ENCODE measurements around the gene BRME1. TPM values are rescaled to one million over a fixed set of nuclear protein-coding genes. Genes with fewer than 3 reads are reported as not detected.

The BRME1 gene
- total RNA-seq, 1 donor from 2014 or later, result 0.49 TPM

DNA sequence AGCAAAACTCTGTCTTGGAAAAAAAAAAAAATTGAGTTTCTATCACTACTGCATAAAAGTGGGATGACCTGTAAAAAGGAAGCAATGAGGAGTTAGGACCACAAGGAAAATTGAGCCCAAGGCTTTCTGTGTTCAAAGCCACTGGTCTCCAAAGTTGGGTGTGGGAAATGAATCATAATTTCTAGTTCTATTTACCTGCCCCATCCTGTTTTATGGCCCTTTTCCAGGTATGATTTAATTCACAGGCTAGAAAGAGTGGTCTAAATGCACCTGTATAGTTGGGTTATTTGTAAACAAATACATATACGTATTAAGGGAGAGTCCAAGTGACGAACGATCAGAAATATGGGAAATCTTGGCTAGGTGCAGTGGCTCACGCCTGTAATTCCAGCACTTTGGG lies 40.5 kb upstream of the BRME1 start:
- Histone ChIP-seq H3K36me3 (no peaks in the 10 kb centered on the region), H2AFZ (replicated peaks) (no peak overlapping the region), H3K4me2 (no peak overlapping the region), H3K4me1 (no peaks in the 10 kb centered on the region), H4K20me1 (ENCODE audit: low read depth) (no peaks in the 10 kb centered on the region), H3K27ac (no peak overlapping the region), H3K79me2 (ENCODE audit: low read depth) (no peaks in the 10 kb centered on the region), H3F3A (ENCODE audit: low read depth) (no peaks in the 10 kb centered on the region), H3K9me3 (ENCODE audit: low read depth) (no peaks in the 10 kb centered on the region), H3K4me3 (no peak overlapping the region), H3K27me3 (no peaks in the 10 kb centered on the region), H3K9ac (no peak overlapping the region)
- H3K27ac Mint-ChIP-seq, result no peak overlapping the region
- TF ChIP-seq EZH2 (IDR thresholded peaks at IDR 0.05) (no peak), EZH2phosphoT487 (IDR thresholded peaks at IDR 0.05) (no peak)
- TF ChIP-seq, protein P1, sequence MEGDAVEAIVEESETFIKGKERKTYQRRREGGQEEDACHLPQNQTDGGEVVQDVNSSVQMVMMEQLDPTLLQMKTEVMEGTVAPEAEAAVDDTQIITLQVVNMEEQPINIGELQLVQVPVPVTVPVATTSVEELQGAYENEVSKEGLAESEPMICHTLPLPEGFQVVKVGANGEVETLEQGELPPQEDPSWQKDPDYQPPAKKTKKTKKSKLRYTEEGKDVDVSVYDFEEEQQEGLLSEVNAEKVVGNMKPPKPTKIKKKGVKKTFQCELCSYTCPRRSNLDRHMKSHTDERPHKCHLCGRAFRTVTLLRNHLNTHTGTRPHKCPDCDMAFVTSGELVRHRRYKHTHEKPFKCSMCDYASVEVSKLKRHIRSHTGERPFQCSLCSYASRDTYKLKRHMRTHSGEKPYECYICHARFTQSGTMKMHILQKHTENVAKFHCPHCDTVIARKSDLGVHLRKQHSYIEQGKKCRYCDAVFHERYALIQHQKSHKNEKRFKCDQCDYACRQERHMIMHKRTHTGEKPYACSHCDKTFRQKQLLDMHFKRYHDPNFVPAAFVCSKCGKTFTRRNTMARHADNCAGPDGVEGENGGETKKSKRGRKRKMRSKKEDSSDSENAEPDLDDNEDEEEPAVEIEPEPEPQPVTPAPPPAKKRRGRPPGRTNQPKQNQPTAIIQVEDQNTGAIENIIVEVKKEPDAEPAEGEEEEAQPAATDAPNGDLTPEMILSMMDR (IDR thresholded peaks at IDR 0.05), result no peak
- DNase-seq (ENCODE audit: low spot score), result no peak
- no peaks in the 10 kb centered on the region for H3K9me3 Mint-ChIP-seq
- H3K36me3 Mint-ChIP-seq, result no peaks in the 10 kb centered on the region
- no peak overlapping the region for H3K4me3 Mint-ChIP-seq
- H3K4me1 Mint-ChIP-seq, result no peaks in the 10 kb centered on the region
- peaks cover 10% of the 10 kb centered on the region for H3K27me3 Mint-ChIP-seq (ENCODE audit: insufficient read depth, low read depth)

DNA sequence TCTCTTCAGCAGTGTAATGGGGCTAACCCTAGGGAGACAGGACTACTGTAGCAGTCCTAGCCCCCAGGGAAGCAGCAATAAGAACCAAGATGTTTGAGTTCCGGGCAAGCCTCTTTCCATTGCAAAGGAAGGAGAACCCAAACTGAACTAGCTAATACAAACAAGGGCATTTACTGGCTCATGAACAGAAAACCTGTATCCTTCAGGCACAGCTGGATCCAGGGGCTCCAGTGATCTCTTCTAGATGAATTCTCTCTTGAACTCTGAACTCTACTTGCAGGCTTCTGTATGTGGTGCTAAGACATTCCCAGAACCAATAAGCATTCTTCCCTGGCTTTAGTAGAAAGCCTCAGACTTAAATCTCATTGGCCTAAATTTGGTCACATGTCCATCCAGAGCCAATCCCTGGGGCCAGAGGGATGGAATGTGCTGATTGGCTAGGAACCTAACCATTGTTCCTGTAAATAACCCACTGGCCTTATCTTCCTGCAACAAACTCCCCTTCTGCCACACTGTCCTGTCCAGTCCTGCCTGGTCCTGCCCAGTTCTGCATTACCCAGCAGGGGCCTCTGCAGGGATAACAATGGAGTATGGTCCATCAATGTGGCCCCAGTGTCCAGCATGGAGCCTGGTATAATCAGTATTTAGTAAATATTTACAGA lies 36.2 kb upstream of the BRME1 start:
- Mint-ChIP-seq H3K4me3 (no peak overlapping the region), H3K9me3 (no peaks in the 10 kb centered on the region), H3K36me3 (no peaks in the 10 kb centered on the region), H3K27me3 (ENCODE audit: insufficient read depth, low read depth) (peaks cover 4% of the 10 kb centered on the region), H3K4me1 (peaks cover 5% of the 10 kb centered on the region), H3K27ac (no peak overlapping the region)
- no peak for TF ChIP-seq EZH2 (IDR thresholded peaks at IDR 0.05)
- TF ChIP-seq EZH2phosphoT487 (IDR thresholded peaks at IDR 0.05), result no peak
- TF ChIP-seq, protein P1 (IDR thresholded peaks at IDR 0.05), result no peak
- Histone ChIP-seq H3K4me1 (peaks cover 12% of the 10 kb centered on the region), H3K36me3 (no peaks in the 10 kb centered on the region), H3F3A (ENCODE audit: low read depth) (peaks cover 3% of the 10 kb centered on the region), H3K9me3 (ENCODE audit: low read depth) (no peaks in the 10 kb centered on the region), H3K79me2 (ENCODE audit: low read depth) (no peaks in the 10 kb centered on the region), H3K9ac (no peak overlapping the region), H2AFZ (replicated peaks) (no peak overlapping the region), H3K27me3 (no peaks in the 10 kb centered on the region), H3K27ac (no peak overlapping the region), H3K4me3 (no peak overlapping the region), H3K4me2 (no peak overlapping the region), H4K20me1 (ENCODE audit: low read depth) (no peaks in the 10 kb centered on the region)
- DNase-seq (ENCODE audit: low spot score), result no peak

DNA sequence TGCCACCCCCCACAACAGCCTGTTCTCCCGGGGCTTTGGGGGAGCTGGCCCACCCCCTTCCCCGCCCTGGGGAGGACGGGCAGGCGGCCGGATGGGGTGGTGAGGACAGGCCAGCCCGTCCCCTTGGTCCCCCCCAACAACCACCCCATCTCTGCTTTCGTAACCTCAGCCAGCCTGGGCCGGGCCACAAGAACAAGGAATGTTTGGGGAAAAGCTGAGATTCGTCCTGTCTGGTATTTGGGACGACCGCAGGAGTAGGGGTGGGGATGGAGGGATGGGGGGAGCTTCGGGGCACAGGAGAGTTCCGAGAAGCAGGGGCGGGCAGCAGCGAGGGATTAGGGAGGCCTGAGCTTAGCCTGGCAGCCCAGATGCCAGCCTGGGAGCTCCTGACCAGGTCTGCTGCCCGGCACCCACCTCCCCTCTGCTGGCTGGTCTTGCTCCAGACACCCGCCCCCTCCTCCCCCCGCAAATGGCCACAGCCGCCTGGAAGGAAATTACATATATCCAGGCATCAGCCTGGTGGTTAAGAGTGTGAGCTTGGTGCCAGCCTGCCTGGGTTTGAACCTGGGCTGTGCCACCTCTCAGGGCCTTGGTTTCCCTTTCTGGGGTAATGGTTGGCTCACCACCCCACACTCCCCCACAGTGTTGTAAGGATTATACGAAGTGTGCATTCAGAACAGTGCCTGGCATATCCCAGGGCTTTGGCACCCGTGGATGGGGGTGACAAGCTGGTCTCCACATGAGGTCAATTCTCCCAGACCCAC lies 32.6 kb upstream of the BRME1 start, which contains the start of gene PODNL1:
TSS of gene PODNL1 (minus strand) at position 117 of the 764 bp plus-strand sequence. CDS start 236 bp downstream, outside the sequence.
- Histone ChIP-seq H3K27me3 (no peaks in the 10 kb centered on the region), H3K4me1 (peaks cover 22% of the 10 kb centered on the region), H3K27ac (no peak within 1 kb of the TSS), H3K4me3 (peak within 1 kb of the TSS; percentile 19), H3K9ac (no peak within 1 kb of the TSS), H3K9me3 (ENCODE audit: low read depth) (no peaks in the 10 kb centered on the region), H3F3A (ENCODE audit: low read depth) (peaks cover 10% of the 10 kb centered on the region), H3K79me2 (ENCODE audit: low read depth) (no peaks in the 10 kb centered on the region), H3K36me3 (no peaks in the 10 kb centered on the region), H3K4me2 (peak within 1 kb of the TSS; percentile 80), H2AFZ (replicated peaks) (peak within 1 kb of the TSS; percentile 92), H4K20me1 (ENCODE audit: low read depth) (no peaks in the 10 kb centered on the region)
- TF ChIP-seq, protein P1 (IDR thresholded peaks at IDR 0.05), result no peak
- TF ChIP-seq EZH2phosphoT487 (IDR thresholded peaks at IDR 0.05) (no peak), EZH2 (IDR thresholded peaks at IDR 0.05) (no peak)
- H3K36me3 Mint-ChIP-seq, result no peaks in the 10 kb centered on the region
- peaks cover 28% of the 10 kb centered on the region for H3K4me1 Mint-ChIP-seq
- peak within 1 kb of the TSS; percentile 70 for H3K4me3 Mint-ChIP-seq
- H3K27ac Mint-ChIP-seq, result peak within 1 kb of the TSS; percentile 58
- peak; percentile 28 for DNase-seq (ENCODE audit: low spot score)
- peaks cover 12% of the 10 kb centered on the region for H3K27me3 Mint-ChIP-seq (ENCODE audit: insufficient read depth, low read depth)
- no peaks in the 10 kb centered on the region for H3K9me3 Mint-ChIP-seq

Data from neural progenitor cell (in vitro differentiated cells).